GM23338 (cell line): ENCODE results near the gene SPDL1. TPM values are rescaled to one million over a fixed set of nuclear protein-coding genes. Genes with fewer than 3 reads are reported as not detected.

Experiments used
- ATAC-seq: fragments of 200-7000 bp; cut with Tn5 transposase; 3 replicates; pipeline ENCODE4 v1.9.1; 2020
- DNase-seq: peaks from one replicate; pipeline ENCODE4 v3.0.0-alpha.2; 2015; ENCODE audit warnings: low spot score
- H2AFZ ChIP-seq: fragments of 200-600 bp; sonication (generic); 2 replicates; pipeline ENCODE4 v1.8.0; 2016; ENCODE audit warnings: antibody characterized with exemption, mild to moderate bottlenecking, moderate library complexity
- H3F3A ChIP-seq: fragments of 200-600 bp; sonication (generic); replicated peaks from 2 replicates; pipeline ENCODE4 v1.8.0; 2017; ENCODE audit warnings: antibody characterized with exemption, mixed run types, low read depth
- H3K27ac ChIP-seq: fragments of 200-600 bp; sonication (generic); 2 replicates; pipeline ENCODE4 v1.6.1; 2016; ENCODE audit warnings: low read depth
- H3K27me3 ChIP-seq: fragments of 200-600 bp; sonication (generic); 2 replicates; pipeline ENCODE4 v1.8.0; 2016; ENCODE audit warnings: mild to moderate bottlenecking, mixed run types, moderate library complexity; ENCODE audit not compliant: insufficient read depth
- H3K36me3 ChIP-seq: fragments of 200-600 bp; sonication (generic); 2 replicates; pipeline ENCODE4 v1.8.0; 2016; ENCODE audit warnings: mild to moderate bottlenecking; ENCODE audit not compliant: insufficient read depth
- H3K4me1 ChIP-seq: fragments of 200-600 bp; sonication (generic); 2 replicates; pipeline ENCODE4 v1.8.0; 2016; ENCODE audit warnings: mild to moderate bottlenecking, moderate library complexity; ENCODE audit not compliant: insufficient read depth
- H3K4me2 ChIP-seq: fragments of 200-600 bp; sonication (generic); 2 replicates; pipeline ENCODE4 v1.7.1; 2017; ENCODE audit warnings: mixed run types
- H3K4me3 ChIP-seq: fragments of 200-600 bp; sonication (generic); 2 replicates; pipeline ENCODE4 v1.6.1; 2016; ENCODE audit warnings: mixed run types
- H3K79me2 ChIP-seq: fragments of 200-600 bp; sonication (generic); replicated peaks from 2 replicates; pipeline ENCODE4 v1.8.0; 2017; ENCODE audit warnings: mild to moderate bottlenecking; ENCODE audit not compliant: insufficient read depth
- H3K9me2 ChIP-seq: fragments of 200-600 bp; sonication (generic); 2 replicates; pipeline ENCODE4 v1.8.0; 2017; ENCODE audit not compliant: insufficient read depth
- H4K20me1 ChIP-seq: fragments of 200-600 bp; sonication (generic); replicated peaks from 2 replicates; pipeline ENCODE4 v1.8.0; 2017; ENCODE audit warnings: mild to moderate bottlenecking; ENCODE audit not compliant: insufficient read depth
- H3K27ac Mint-ChIP-seq: 2 replicates; pipeline ENCODE4 v1.8.0; 2020; ENCODE audit warnings: inconsistent platforms, mild to moderate bottlenecking, moderate library complexity, mixed read lengths
- H3K27me3 Mint-ChIP-seq: 3 replicates; pipeline ENCODE4 v1.8.0; 2022; ENCODE audit warnings: low read depth, mild to moderate bottlenecking, moderate library complexity, mixed read lengths, inconsistent platforms; ENCODE audit not compliant: insufficient read depth, poor library complexity
- H3K36me3 Mint-ChIP-seq: 3 replicates; pipeline ENCODE4 v1.8.0; 2021; ENCODE audit warnings: low read depth, mild to moderate bottlenecking, inconsistent platforms, moderate library complexity, mixed read lengths
- H3K4me1 Mint-ChIP-seq: 3 replicates; pipeline ENCODE4 v1.8.0; 2020; ENCODE audit warnings: mild to moderate bottlenecking, inconsistent platforms, mixed read lengths
- H3K4me3 Mint-ChIP-seq: 3 replicates; pipeline ENCODE4 v1.8.0; 2021; ENCODE audit warnings: moderate library complexity, mild to moderate bottlenecking, inconsistent platforms, mixed read lengths
- H3K9me3 Mint-ChIP-seq: 3 replicates; pipeline ENCODE4 v1.8.0; 2020; ENCODE audit warnings: moderate library complexity, mild to moderate bottlenecking, inconsistent platforms, mixed read lengths
- CREB1 ChIP-seq: fragments of 250-450 bp; sonication (Bioruptor Pico); IDR thresholded peaks from 2 replicates; pipeline ENCODE4 v1.5.0; 2020; ENCODE audit warnings: low read depth, mild to moderate bottlenecking, moderate library complexity
- EZH2 ChIP-seq: fragments of 200-600 bp; sonication (generic); IDR thresholded peaks from one replicate; pipeline ENCODE4 v1.8.0; 2017; ENCODE audit warnings: antibody characterized with exemption, mild to moderate bottlenecking, low read depth; ENCODE audit not compliant: unreplicated experiment
- STAT1 ChIP-seq: IDR thresholded peaks from one replicate; pipeline ENCODE4 v1.6.1; 2016; ENCODE audit warnings: antibody characterized with exemption; ENCODE audit not compliant: unreplicated experiment
- ZNF331 ChIP-seq: fragments of 250-450 bp; sonication (Bioruptor Pico); IDR thresholded peaks from 2 replicates; pipeline ENCODE4 v1.5.0; 2020; ENCODE audit warnings: low read depth, mild to moderate bottlenecking, moderate library complexity
- polyA plus RNA-seq: library from polyadenylated mRNA; unstranded; fragments of >200 nt; fragmentation: Nextera tagmentation; extraction: Ambion mirVana; gene quantifications from 2 replicates; pipeline ENCODE4 v1.2.1, GENCODE V29; 2016
- total RNA-seq: library from RNA; depleted of rRNA; stranded (reverse); fragments of >200 nt; shearing (Covaris generic); gene quantifications from 2 replicates; pipeline ENCODE4 v1.2.3, GENCODE V29; 2014
- TF ChIP-seq, protein P1 (sequence below), 2 experiments: fragments of 200-600 bp in 1 of 2; sonication (generic) in 1 of 2; conservative IDR thresholded peaks; 2 replicates each; pipeline versions ENCODE4 v1.5.1 to v1.6.1; 2016 to 2017; ENCODE audit warnings: antibody characterized with exemption in 2 of 2, low read depth in 2 of 2, mild to moderate bottlenecking in 2 of 2, moderate library complexity in 1 of 2
- TF ChIP-seq, protein P2 (sequence below): fragments of 250-450 bp; sonication (Bioruptor Pico); IDR thresholded peaks from 2 replicates; pipeline ENCODE4 v1.5.0; 2020; ENCODE audit warnings: mild to moderate bottlenecking, moderate library complexity
- TF ChIP-seq, protein P3 (sequence below): IDR thresholded peaks from 2 replicates; pipeline ENCODE4 v1.6.1; 2016; ENCODE audit warnings: antibody characterized with exemption

The SPDL1 gene
- total and polyA plus RNA-seq, 2 experiments from 2014 or later: 76.9 to 79.6 TPM

DNA sequence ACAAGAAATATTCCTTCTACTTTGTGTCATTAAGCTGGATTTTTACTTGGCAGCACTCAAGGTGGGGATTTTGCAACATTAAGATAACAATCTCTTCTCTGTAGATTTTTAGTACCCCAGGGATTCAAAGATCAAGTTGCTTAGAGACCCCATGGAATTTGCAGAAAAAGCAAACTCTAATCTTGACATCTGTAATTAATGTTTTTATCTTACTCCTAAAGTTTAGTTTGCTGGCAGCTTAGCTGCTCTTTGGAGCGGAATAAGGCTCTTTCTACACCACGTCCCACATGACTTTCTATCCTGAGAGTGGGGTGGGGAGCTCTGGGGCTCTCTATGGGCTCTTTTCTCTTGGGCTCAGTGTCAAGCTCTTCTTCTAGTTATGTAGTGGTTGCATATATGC, 21.7 kb upstream of the SPDL1 start:
- no peaks in the 10 kb centered on the region for H3K4me1 Mint-ChIP-seq
- Histone ChIP-seq H3K9me2 (peaks cover 5% of the 10 kb centered on the region; the same call in 1 of the 2 replicates), H2AFZ (no peak overlapping the region), H3F3A (no peaks in the 10 kb centered on the region), H3K79me2 (no peaks in the 10 kb centered on the region), H3K36me3 (no peaks in the 10 kb centered on the region), H4K20me1 (no peaks in the 10 kb centered on the region), H3K4me1 (peaks cover 4% of the 10 kb centered on the region; the same call in 1 of the 2 replicates), H3K27ac (no peak overlapping the region), H3K4me2 (no peak overlapping the region), H3K4me3 (no peak overlapping the region), H3K27me3 (no peaks in the 10 kb centered on the region)
- DNase-seq (no peak), ATAC-seq (no peak)
- peaks cover 9% of the 10 kb centered on the region; the same call in 2 of the 3 replicates for H3K36me3 Mint-ChIP-seq
- H3K27ac Mint-ChIP-seq: no peak overlapping the region
- no peak for TF ChIP-seq CREB1 (CRISPR knock-in tag)
- TF ChIP-seq, protein P1, sequence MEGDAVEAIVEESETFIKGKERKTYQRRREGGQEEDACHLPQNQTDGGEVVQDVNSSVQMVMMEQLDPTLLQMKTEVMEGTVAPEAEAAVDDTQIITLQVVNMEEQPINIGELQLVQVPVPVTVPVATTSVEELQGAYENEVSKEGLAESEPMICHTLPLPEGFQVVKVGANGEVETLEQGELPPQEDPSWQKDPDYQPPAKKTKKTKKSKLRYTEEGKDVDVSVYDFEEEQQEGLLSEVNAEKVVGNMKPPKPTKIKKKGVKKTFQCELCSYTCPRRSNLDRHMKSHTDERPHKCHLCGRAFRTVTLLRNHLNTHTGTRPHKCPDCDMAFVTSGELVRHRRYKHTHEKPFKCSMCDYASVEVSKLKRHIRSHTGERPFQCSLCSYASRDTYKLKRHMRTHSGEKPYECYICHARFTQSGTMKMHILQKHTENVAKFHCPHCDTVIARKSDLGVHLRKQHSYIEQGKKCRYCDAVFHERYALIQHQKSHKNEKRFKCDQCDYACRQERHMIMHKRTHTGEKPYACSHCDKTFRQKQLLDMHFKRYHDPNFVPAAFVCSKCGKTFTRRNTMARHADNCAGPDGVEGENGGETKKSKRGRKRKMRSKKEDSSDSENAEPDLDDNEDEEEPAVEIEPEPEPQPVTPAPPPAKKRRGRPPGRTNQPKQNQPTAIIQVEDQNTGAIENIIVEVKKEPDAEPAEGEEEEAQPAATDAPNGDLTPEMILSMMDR (conservative IDR thresholded peaks at IDR 0.05; ENCODE audit: low read depth in 2 of 2): no peak
- TF ChIP-seq, protein P2, sequence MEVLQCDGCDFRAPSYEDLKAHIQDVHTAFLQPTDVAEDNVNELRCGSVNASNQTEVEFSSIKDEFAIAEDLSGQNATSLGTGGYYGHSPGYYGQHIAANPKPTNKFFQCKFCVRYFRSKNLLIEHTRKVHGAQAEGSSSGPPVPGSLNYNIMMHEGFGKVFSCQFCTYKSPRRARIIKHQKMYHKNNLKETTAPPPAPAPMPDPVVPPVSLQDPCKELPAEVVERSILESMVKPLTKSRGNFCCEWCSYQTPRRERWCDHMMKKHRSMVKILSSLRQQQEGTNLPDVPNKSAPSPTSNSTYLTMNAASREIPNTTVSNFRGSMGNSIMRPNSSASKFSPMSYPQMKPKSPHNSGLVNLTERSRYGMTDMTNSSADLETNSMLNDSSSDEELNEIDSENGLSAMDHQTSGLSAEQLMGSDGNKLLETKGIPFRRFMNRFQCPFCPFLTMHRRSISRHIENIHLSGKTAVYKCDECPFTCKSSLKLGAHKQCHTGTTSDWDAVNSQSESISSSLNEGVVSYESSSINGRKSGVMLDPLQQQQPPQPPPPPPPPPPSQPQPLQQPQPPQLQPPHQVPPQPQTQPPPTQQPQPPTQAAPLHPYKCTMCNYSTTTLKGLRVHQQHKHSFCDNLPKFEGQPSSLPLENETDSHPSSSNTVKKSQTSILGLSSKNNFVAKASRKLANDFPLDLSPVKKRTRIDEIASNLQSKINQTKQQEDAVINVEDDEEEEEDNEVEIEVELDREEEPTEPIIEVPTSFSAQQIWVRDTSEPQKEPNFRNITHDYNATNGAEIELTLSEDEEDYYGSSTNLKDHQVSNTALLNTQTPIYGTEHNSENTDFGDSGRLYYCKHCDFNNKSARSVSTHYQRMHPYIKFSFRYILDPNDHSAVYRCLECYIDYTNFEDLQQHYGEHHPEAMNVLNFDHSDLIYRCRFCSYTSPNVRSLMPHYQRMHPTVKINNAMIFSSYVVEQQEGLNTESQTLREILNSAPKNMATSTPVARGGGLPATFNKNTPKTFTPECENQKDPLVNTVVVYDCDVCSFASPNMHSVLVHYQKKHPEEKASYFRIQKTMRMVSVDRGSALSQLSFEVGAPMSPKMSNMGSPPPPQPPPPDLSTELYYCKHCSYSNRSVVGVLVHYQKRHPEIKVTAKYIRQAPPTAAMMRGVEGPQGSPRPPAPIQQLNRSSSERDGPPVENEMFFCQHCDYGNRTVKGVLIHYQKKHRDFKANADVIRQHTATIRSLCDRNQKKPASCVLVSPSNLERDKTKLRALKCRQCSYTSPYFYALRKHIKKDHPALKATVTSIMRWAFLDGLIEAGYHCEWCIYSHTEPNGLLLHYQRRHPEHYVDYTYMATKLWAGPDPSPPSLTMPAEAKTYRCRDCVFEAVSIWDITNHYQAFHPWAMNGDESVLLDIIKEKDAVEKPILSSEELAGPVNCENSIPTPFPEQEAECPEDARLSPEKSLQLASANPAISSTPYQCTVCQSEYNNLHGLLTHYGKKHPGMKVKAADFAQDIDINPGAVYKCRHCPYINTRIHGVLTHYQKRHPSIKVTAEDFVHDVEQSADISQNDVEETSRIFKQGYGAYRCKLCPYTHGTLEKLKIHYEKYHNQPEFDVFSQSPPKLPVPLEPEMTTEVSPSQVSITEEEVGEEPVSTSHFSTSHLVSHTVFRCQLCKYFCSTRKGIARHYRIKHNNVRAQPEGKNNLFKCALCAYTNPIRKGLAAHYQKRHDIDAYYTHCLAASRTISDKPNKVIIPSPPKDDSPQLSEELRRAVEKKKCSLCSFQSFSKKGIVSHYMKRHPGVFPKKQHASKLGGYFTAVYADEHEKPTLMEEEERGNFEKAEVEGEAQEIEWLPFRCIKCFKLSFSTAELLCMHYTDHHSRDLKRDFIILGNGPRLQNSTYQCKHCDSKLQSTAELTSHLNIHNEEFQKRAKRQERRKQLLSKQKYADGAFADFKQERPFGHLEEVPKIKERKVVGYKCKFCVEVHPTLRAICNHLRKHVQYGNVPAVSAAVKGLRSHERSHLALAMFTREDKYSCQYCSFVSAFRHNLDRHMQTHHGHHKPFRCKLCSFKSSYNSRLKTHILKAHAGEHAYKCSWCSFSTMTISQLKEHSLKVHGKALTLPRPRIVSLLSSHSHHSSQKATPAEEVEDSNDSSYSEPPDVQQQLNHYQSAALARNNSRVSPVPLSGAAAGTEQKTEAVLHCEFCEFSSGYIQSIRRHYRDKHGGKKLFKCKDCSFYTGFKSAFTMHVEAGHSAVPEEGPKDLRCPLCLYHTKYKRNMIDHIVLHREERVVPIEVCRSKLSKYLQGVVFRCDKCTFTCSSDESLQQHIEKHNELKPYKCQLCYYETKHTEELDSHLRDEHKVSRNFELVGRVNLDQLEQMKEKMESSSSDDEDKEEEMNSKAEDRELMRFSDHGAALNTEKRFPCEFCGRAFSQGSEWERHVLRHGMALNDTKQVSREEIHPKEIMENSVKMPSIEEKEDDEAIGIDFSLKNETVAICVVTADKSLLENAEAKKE (CRISPR knock-in tag): no peak
- TF ChIP-seq, protein P3, sequence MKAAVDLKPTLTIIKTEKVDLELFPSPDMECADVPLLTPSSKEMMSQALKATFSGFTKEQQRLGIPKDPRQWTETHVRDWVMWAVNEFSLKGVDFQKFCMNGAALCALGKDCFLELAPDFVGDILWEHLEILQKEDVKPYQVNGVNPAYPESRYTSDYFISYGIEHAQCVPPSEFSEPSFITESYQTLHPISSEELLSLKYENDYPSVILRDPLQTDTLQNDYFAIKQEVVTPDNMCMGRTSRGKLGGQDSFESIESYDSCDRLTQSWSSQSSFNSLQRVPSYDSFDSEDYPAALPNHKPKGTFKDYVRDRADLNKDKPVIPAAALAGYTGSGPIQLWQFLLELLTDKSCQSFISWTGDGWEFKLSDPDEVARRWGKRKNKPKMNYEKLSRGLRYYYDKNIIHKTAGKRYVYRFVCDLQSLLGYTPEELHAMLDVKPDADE: no peak
- TF ChIP-seq STAT1: no peak
- TF ChIP-seq ZNF331: no peak
- no peak for TF ChIP-seq EZH2
- no peak overlapping the region for H3K4me3 Mint-ChIP-seq
- no peaks in the 10 kb centered on the region for H3K27me3 Mint-ChIP-seq
- peaks cover 20% of the 10 kb centered on the region for H3K9me3 Mint-ChIP-seq
